ENCODE measurements around the gene DDX10. TPM values are rescaled to one million over a fixed set of nuclear protein-coding genes. Genes with fewer than 3 reads are reported as not detected.

The DDX10 gene
- polyA plus RNA-seq, 1 of the 3 experiments (the other 2 are of a cell fraction) = 35.8 TPM

GRCh38 chr11:108970221-108970991 is 305.5 kb downstream of the DDX10 start:
- CTCF ChIA-PET = no interaction called here
- POLR2A ChIA-PET = no interaction called here
- no peak overlapping the region for H3K4me2 ChIP-seq
- no peaks in the 10 kb centered on the region for H3K9me3 ChIP-seq
- H3K4me3 ChIP-seq (ENCODE audit: low read depth in 2 of 2, low read length in 1 of 2) = no peak overlapping the region
- no peak overlapping the region for H3K27ac ChIP-seq (ENCODE audit: low read depth in 2 of 2, low read length in 1 of 2)
- H2AFZ ChIP-seq (ENCODE audit: low read depth) = no peak overlapping the region
- DNase-seq = no peak
- H3K36me3 ChIP-seq (replicated peaks in 1 of 2; ENCODE audit: control insufficient read depth in 1 of 2, insufficient read depth in 2 of 2, low read length in 1 of 2) = no peaks in the 10 kb centered on the region
- no peaks in the 10 kb centered on the region for H3K79me2 ChIP-seq (ENCODE audit: insufficient read depth)
- H3K9me2 ChIP-seq = no peaks in the 10 kb centered on the region
- H4K20me1 ChIP-seq (ENCODE audit: insufficient read depth) = no peaks in the 10 kb centered on the region
- TF ChIP-seq NFIC (IDR thresholded peaks at IDR 0.05; ENCODE audit: borderline replicate concordance) (no peak), CTCF (IDR thresholded peaks at IDR 0.05) (peak; percentile 27; the same call in 1 of the 2 replicates)
- no peak overlapping the region for H3K9ac ChIP-seq
- H3F3A ChIP-seq (replicated peaks; ENCODE audit: insufficient read depth) = peaks cover 36% of the 10 kb centered on the region
- 93% methylated on average over 6 of the region's 6 CpGs for WGBS (ENCODE audit: low lambda C conversion rate)
- H3K4me1 ChIP-seq (ENCODE audit: control insufficient read depth in 1 of 2, insufficient read depth in 2 of 2, low read depth in 1 of 2, low read length in 1 of 2) = peaks cover 26 to 28% of the 10 kb centered on the region in 2 experiments
- no peaks in the 10 kb centered on the region for H3K27me3 ChIP-seq (ENCODE audit: insufficient read depth)

- 47% methylated on average over 12 of the region's 12 CpGs for WGBS (ENCODE audit: low lambda C conversion rate)
- H3K4me2 ChIP-seq = peak overlapping the region; percentile 59; the same call in 1 of the 2 replicates
- no peaks in the 10 kb centered on the region for H3K27me3 ChIP-seq (ENCODE audit: insufficient read depth)
- no peaks in the 10 kb centered on the region for H3K79me2 ChIP-seq (ENCODE audit: insufficient read depth)
- POLR2A ChIA-PET = no interaction called here
- no peaks in the 10 kb centered on the region for H3K36me3 ChIP-seq (replicated peaks in 1 of 2; ENCODE audit: control insufficient read depth in 1 of 2, insufficient read depth in 2 of 2, low read length in 1 of 2)
- no peak for DNase-seq
- peaks cover 20% of the 10 kb centered on the region for H3F3A ChIP-seq (replicated peaks; ENCODE audit: insufficient read depth)
- peak overlapping the region; percentile 83 for H2AFZ ChIP-seq (ENCODE audit: low read depth)
- H3K4me3 ChIP-seq (ENCODE audit: low read depth in 2 of 2, low read length in 1 of 2) = no peak overlapping the region
- peaks cover 0 to 11% of the 10 kb centered on the region in 2 experiments; a peak in 2 of 4 replicates for H3K4me1 ChIP-seq (ENCODE audit: control insufficient read depth in 1 of 2, insufficient read depth in 2 of 2, low read depth in 1 of 2, low read length in 1 of 2)
- H4K20me1 ChIP-seq (ENCODE audit: insufficient read depth) = no peaks in the 10 kb centered on the region
- peak overlapping the region in 1 of 2 experiments; percentile 95; a peak in 2 of 4 replicates for H3K27ac ChIP-seq (ENCODE audit: low read depth in 2 of 2, low read length in 1 of 2)
- peak overlapping the region; percentile 49 for H3K9ac ChIP-seq
- H3K9me3 ChIP-seq = no peaks in the 10 kb centered on the region
- no peaks in the 10 kb centered on the region for H3K9me2 ChIP-seq
- CTCF ChIA-PET = interaction anchor here (0.6 kb wide), 1 partner anchor 18 kb away, joined by 3 read pairs; no protein-coding TSS in a partner anchor
- TF ChIP-seq TEAD4 (IDR thresholded peaks at IDR 0.05; ENCODE audit: borderline replicate concordance, insufficient read depth) = peak; percentile 93
- TF ChIP-seq SMC3 (IDR thresholded peaks at IDR 0.05; ENCODE audit: low read depth, low read length) = no peak
- TF ChIP-seq MXI1 (IDR thresholded peaks at IDR 0.05; ENCODE audit: low read depth, low read length) = no peak; the same call in 1 of the 2 replicates
- TF ChIP-seq ELF1 (IDR thresholded peaks at IDR 0.05) = no peak
- no peak for TF ChIP-seq REST (IDR thresholded peaks at IDR 0.05; ENCODE audit: low read depth, low read length)
- peak; percentile 87 for TF ChIP-seq FOXM1 (IDR thresholded peaks at IDR 0.05; ENCODE audit: low read depth)
- peak; percentile 98 for TF ChIP-seq FOSL2 (IDR thresholded peaks at IDR 0.05; ENCODE audit: borderline replicate concordance, low read depth)
- TF ChIP-seq POLR2AphosphoS5 (IDR thresholded peaks at IDR 0.05; ENCODE audit: low read depth, low read length) = peak; percentile 57; the same call in 1 of the 2 replicates
- TF ChIP-seq RCOR1 (IDR thresholded peaks at IDR 0.05; ENCODE audit: low read length) = no peak
- TF ChIP-seq GATA2 (CRISPR knock-in tag; IDR thresholded peaks at IDR 0.05) = no peak
- 0 out of 2 replicates have a peak, but pooled peaks have one; percentile 32 for TF ChIP-seq USF1 (IDR thresholded peaks at IDR 0.05; ENCODE audit: borderline replicate concordance, low read depth)
- peak; percentile 99 for TF ChIP-seq MAX (IDR thresholded peaks at IDR 0.05; ENCODE audit: low read depth)
- TF ChIP-seq GABPA (IDR thresholded peaks at IDR 0.05; ENCODE audit: low read depth) = no peak
- TF ChIP-seq CHD2 (IDR thresholded peaks at IDR 0.05; ENCODE audit: low read length, partially characterized antibody) = no peak
- TF ChIP-seq PBX3 (IDR thresholded peaks at IDR 0.05) = peak; percentile 92
- no peak for TF ChIP-seq MEF2A (IDR thresholded peaks at IDR 0.05; ENCODE audit: borderline replicate concordance, low read depth)
- TF ChIP-seq JUND (IDR thresholded peaks at IDR 0.05) = peak; percentile 99
Observed at GRCh38 chr11:108973402-108974162, 308.7 kb downstream of the DDX10 start.

Measured in SK-N-SH (cell line).